Measurements from ENCODE around the gene RBM39. TPM values are rescaled to one million over a fixed set of nuclear protein-coding genes. Genes with fewer than 3 reads are reported as not detected.

Gene RBM39
- total and polyA plus RNA-seq, 2 of the 13 experiments (the other 11 are each of a cell fraction or from before 2014, with no cell fraction given), result 788 to 920 TPM

- TF ChIP-seq ZNF318 (CRISPR knock-in tag; IDR thresholded peaks at IDR 0.05) (peak; percentile 88; the same call in 1 of the 2 replicates), HOXA5 (CRISPR knock-in tag; IDR thresholded peaks at IDR 0.05) (peak; percentile 98; the same call in 1 of the 2 replicates), NFIC (IDR thresholded peaks at IDR 0.05; ENCODE audit: low read length) (no peak), GPN1 (CRISPR knock-in tag; IDR thresholded peaks at IDR 0.05; ENCODE audit: borderline replicate concordance) (peak; percentile 58; the same call in 1 of the 2 replicates), PRMT3 (CRISPR knock-in tag; IDR thresholded peaks at IDR 0.05; ENCODE audit: borderline replicate concordance, low read depth) (peak; percentile 97), ZNF276 (CRISPR knock-in tag; IDR thresholded peaks at IDR 0.05; ENCODE audit: low read depth) (peak; percentile 88), ZNF605 (CRISPR knock-in tag; IDR thresholded peaks at IDR 0.05) (peak; percentile 99), GPBP1L1 (CRISPR knock-in tag; IDR thresholded peaks at IDR 0.05) (no peak), AGO1 (IDR thresholded peaks at IDR 0.05; ENCODE audit: low read depth, low read length, poor library complexity, severe bottlenecking) (peak; percentile 92), ZFY (CRISPR knock-in tag; IDR thresholded peaks at IDR 0.05) (peak; percentile 99)
These were observed 42.7 kb downstream of the RBM39 start, which contains the start of the genes NFS1 and ROMO1 (continued) for GRCh38 chr20:35699127-35699956.
